Activated CD4-positive, alpha-beta T cell treated with anti-CD3 and anti-CD28 coated beads for 4 hours (primary cell): ENCODE results near the gene BPTF.
"Not testable (repeated sequence)": the region's sequence is repeated elsewhere in the genome, so short reads cannot be mapped to it uniquely, and the experiment has no call there.

Experiments used
- DNase-seq, 2 donors: peaks; one replicate each; pipeline ENCODE4 v3.0.0-alpha.2; 2020

The BPTF gene

GRCh38 chr17:67980883-67981282 lies 155.6 kb downstream of the BPTF start:
- not testable (repeated sequence) for DNase-seq

GRCh38 chr17:67982034-67982640 lies 156.8 kb downstream of the BPTF start:
- no peak for DNase-seq

- DNase-seq: no peak
Measured at GRCh38 chr17:67982686-67983382, 157.5 kb downstream of the BPTF start.

- no peak for DNase-seq
Measured at GRCh38 chr17:67983383-67983688, 158.0 kb downstream of the BPTF start.

- no peak for DNase-seq
Measured at GRCh38 chr17:67990909-67991308, 165.6 kb downstream of the BPTF start.

GRCh38 chr17:67992548-67993152 lies 167.3 kb downstream of the BPTF start:
- no peak for DNase-seq

GRCh38 chr17:67993153-67993997 lies 168.1 kb downstream of the BPTF start:
- DNase-seq: peak; percentile 61 to 63

GRCh38 chr17:67993998-67994361 lies 168.7 kb downstream of the BPTF start:
- DNase-seq: no peak

GRCh38 chr17:67994817-67995569 lies 169.7 kb downstream of the BPTF start:
- DNase-seq: no peak

GRCh38 chr17:67995570-67996263 lies 170.4 kb downstream of the BPTF start:
- DNase-seq: no peak

GRCh38 chr17:67996301-67997171 lies 171.2 kb downstream of the BPTF start, which contains the start of gene C17orf58:
Gene C17orf58, minus strand, starts transcription at chr17:67996469. Its CDS starts 271 bp downstream, at chr17:67996198.
- peak in 1 of 2 donors; percentile 19 for DNase-seq

GRCh38 chr17:67998466-67998865 lies 173.2 kb downstream of the BPTF start:
- DNase-seq: no peak

- DNase-seq: no peak
Measured at GRCh38 chr17:67999291-67999911, 174.1 kb downstream of the BPTF start.

GRCh38 chr17:68004201-68004600 lies 178.9 kb downstream of the BPTF start:
- no peak for DNase-seq

GRCh38 chr17:68006797-68007196 lies 181.5 kb downstream of the BPTF start:
- DNase-seq: no peak

- DNase-seq: peak; percentile 52 to 54
Measured at GRCh38 chr17:68011199-68011665, 185.9 kb downstream of the BPTF start.

- no peak for DNase-seq
Measured at GRCh38 chr17:68013385-68013784, 188.1 kb downstream of the BPTF start.

- no peak for DNase-seq
Measured at GRCh38 chr17:68015081-68015723, 189.9 kb downstream of the BPTF start.

- DNase-seq: no peak
Measured at GRCh38 chr17:68016838-68017237, 191.5 kb downstream of the BPTF start.

- not testable (repeated sequence) for DNase-seq
Measured at GRCh38 chr17:68018493-68018892, 193.2 kb downstream of the BPTF start.
